Stimulated activated CD8-positive, alpha-beta memory T cell treated with anti-CD3 and anti-CD28 coated beads, Interleukin-7, amount 100 ng/mL, for 48 hours (primary cell): ENCODE data around the gene TAGLN3.

Experiments used
- DNase-seq, 2 donors: peaks; one replicate each; pipeline ENCODE4 v3.0.0-alpha.2; 2020; ENCODE audit warnings: low read depth in 1 of 2; ENCODE audit errors: extremely low read depth in 1 of 2

Gene TAGLN3

DNA sequence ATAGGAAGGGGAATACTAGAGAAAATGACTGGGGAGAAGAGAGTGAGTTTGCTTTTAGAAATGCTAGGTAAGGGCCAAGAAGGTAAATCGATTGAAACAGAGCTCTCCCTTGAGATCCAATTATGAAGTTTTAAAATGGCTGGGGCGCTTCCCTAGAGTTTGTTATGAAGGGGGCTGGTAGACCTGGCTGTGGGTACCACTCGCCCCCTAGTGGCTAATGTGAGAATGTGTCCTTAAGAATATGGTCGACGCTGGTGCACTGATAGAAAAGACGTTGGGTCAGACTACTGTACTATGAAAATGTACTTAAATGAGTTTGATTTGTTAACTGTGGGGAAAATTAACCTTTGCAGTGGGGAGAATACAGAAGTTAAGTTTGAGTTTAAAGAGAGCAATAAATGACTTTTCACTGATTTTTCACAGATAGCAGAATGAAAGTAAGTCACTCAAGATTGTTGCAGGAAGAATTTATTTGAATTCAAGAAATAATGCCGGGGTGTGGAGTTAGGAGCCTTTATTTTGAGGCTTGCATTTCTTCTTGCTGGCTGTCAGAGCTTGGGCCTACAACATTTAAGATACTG, 45.0 kb downstream of the TAGLN3 start:
- no peak for DNase-seq

DNA sequence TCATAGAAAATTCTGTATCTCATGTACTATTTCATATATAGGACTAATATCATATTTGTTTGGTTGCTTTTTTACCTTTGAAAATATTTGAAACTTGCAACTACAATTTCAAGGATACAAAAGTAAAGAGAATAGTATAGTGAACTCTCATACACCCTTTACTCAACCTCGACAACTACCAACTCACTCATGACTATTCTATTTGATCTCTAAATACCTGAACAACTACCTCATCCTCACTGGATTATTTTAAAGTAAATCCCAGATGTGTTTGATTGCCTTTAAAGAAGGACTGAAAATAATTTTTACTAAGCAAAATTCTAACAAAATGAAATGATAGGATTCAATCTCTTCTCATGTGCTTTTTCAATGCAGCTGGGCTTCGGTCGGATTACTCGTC, 47.9 kb downstream of the TAGLN3 start:
- DNase-seq, result no peak

DNA sequence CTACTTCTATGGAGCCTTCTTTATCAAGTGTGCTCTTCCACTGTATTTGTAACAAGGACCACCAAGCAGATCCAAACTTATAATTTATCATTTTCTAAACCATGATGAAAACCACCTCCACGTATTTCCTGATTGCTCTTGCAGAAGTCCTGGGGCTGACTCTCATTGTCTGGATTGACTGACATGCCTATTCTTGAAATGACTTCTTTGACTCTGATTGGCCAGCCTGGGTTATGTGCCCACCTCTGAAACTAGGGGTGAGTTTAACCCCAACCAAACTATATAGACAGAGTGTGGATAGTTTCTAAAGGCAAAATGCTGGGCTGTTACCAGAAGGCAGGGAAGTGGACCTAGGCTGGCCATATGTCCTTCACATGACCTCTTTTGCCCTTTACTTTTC, 48.5 kb downstream of the TAGLN3 start:
- DNase-seq, result no peak

DNA sequence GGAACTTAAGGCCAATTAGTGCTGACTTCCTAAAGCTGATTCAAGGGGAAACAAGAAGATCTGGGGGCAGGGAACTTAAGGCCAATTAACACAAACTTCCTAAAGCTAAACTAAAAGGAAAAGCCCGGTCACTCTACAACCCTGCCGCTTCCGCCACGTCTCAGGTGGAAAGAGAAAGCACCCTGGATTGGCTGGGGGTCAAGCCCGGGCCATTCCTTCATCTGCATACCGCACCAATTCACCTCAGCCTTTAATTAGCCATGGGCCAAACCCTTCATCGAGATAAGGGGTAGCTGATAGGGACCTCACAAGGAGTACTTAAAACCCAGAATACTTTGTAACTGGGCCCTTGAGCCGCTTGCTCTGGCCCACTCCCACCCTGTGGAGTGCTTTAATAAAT, 50.2 kb downstream of the TAGLN3 start:
- DNase-seq, result no peak

DNA sequence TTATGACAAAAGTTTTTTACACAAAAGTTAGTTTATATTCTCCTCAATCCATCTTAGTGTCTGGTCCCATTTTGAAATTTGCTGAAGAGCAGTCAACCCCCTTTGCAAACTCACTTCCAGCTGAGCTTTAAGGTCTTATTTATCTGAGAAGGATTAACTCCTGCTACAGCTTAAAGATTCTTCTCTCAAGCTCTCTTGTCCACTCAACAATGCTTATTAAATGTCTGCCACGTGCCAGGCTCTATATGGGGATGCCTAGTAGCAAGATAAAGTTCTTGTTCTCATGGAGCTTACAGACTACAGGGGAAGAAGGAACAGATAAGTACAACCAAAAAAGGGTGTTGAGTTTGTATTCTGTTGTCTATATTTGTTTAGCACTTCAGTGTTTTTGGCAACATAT, 54.5 kb downstream of the TAGLN3 start:
- DNase-seq, result no peak

DNA sequence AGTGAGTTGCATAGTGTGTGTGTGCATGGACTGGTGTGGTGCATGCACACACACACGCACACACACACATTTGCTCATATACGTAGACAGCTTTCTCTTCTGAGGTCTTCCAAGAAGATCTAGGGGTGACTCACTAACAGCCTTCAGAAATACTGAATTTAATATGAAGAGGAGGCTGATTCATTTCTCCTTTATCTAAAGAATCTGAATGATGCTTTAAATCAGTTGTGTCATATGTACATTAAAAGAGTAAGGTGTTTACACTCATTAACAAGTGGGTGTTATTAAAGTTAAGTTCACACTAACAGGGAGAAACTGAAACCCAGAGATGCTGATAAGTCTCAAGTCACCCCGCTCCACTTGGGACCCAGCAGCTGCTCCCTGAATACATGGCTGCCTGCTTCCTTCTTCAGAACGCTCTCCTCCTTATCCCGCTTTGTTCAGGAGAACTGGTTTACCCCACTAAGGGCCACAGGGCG, 57.8 kb downstream of the TAGLN3 start:
- no peak for DNase-seq

DNA sequence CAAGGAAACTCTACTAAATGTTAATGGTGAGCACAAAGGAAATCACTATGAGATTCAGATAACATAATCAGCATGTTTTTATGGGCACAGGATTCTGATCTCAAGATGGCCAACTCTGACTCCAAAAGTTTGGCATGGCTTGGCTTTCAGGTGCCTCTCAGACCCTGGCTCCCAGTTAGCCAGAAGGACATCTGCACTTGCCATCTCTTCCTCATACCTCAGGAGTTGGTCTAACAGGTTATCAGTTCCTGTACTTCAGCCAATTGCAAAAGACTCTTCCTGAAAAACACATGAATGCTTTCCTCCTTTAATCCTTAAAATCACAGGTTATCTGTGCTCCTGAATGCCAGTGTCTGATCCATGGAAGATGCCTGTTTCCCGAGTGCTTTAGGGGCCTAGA, 60.8 kb downstream of the TAGLN3 start:
- no peak for DNase-seq

DNA sequence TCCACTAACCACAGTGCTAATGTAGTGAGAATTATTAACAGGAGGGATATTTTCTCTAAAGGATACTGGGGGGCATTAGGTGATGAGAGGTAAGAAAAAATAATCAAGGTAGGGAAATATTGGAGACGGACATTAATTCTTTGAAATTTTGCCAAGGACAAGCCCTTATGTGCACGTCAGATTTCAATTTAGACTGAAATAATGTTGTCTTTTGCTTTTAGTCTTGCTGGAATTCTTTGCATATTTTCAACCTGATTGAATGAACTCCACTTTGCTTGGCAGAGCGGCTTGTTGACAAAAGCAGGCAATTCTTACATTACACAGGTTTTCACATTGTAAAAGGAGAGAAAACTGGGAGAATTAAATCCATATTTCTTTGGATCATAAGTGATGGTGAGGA, 62.4 kb downstream of the TAGLN3 start:
- no peak for DNase-seq
